Fibroblast of lung (primary cell): ENCODE results near the gene ZNF365.
"Not testable (repeated sequence)": the region's sequence is repeated elsewhere in the genome, so short reads cannot be mapped to it uniquely, and the experiment has no call there.

Source experiments
- CTCF ChIP-seq, 2 donors: IDR thresholded peaks in 1 of 2; conservative IDR thresholded peaks in 1 of 2; 1 replicate in 1 of 2; 2 replicates in 1 of 2; pipeline ENCODE4 v1.5.1; 2011 to 2012; ENCODE audit warnings: low read length in 2 of 2, control low read depth in 1 of 2, inconsistent platforms in 1 of 2, low read depth in 1 of 2, mild to moderate bottlenecking in 1 of 2
- EZH2 ChIP-seq: IDR thresholded peaks from 2 replicates; pipeline ENCODE4 v1.5.1; 2012; ENCODE audit warnings: low read length, control low read depth, mild to moderate bottlenecking; ENCODE audit errors: missing control alignments

GRCh38 chr10:62358151-62358550, 16.0 kb upstream of the ZNF365 start:
- not testable (repeated sequence) for TF ChIP-seq CTCF (conservative IDR thresholded peaks at IDR 0.05 in 1 of 2, IDR thresholded peaks at IDR 0.05 in 1 of 2; ENCODE audit: low read depth in 1 of 2, low read length in 2 of 2); EZH2
